CD4-positive, alpha-beta T cell (primary cell): ENCODE results near the gene SETD5. TPM values are rescaled to one million over a fixed set of nuclear protein-coding genes. Genes with fewer than 3 reads are reported as not detected.

Source experiments
- ATAC-seq: fragments of 200-7000 bp; cut with Tn5 transposase; one replicate; pipeline ENCODE4 v1.10.0; 2022; ENCODE audit warnings: mild to moderate bottlenecking; ENCODE audit not compliant: poor library complexity
- CTCF ChIA-PET: fragments of 350-600 bp; sonication (Branson Sonifier 250); formaldehyde crosslinking; loops from one replicate; lab custom pipeline; 2021; ENCODE audit warnings: antibody characterized with exemption, inconsistent platforms; lab: Charles Lee
- POLR2A ChIA-PET: fragments of 350-600 bp; sonication (Branson Sonifier 250); formaldehyde crosslinking; loops from one replicate; lab custom pipeline; 2021; ENCODE audit warnings: antibody characterized with exemption, inconsistent platforms; lab: Charles Lee
- DNase-seq, 14 experiments: peaks; one replicate each; pipeline ENCODE4 v3.0.0-alpha.2; 2013 to 2020; ENCODE audit warnings: mixed read lengths in 2 of 14
- H3K27ac ChIP-seq, 2 donors: one replicate each; pipeline versions ENCODE4 v1.5.1 to v1.7.0; 2013; ENCODE audit warnings: low read length in 2 of 2, low read depth in 1 of 2, mild to moderate bottlenecking in 1 of 2
- H3K27me3 ChIP-seq, 2 experiments: 1 replicate in 1 of 2; 2 replicates in 1 of 2; pipeline versions ENCODE4 v1.6.1 to v1.7.0; 2013; ENCODE audit warnings: low read length in 2 of 2, control low read depth in 1 of 2, mild to moderate bottlenecking in 1 of 2, moderate library complexity in 1 of 2; ENCODE audit not compliant: insufficient read depth in 2 of 2, control insufficient read depth in 1 of 2
- H3K36me3 ChIP-seq: one replicate; pipeline ENCODE4 v1.6.1; 2013; ENCODE audit warnings: low read length, control low read depth; ENCODE audit not compliant: insufficient read depth
- H3K4me1 ChIP-seq: one replicate; pipeline ENCODE4 v1.6.1; 2013; ENCODE audit warnings: low read length, control low read depth; ENCODE audit not compliant: insufficient read depth
- H3K4me3 ChIP-seq: one replicate; pipeline ENCODE4 v1.5.1; 2013; ENCODE audit warnings: mild to moderate bottlenecking, low read length, moderate library complexity
- H3K9me3 ChIP-seq, 2 experiments: 1 replicate in 1 of 2; 2 replicates in 1 of 2; pipeline versions ENCODE4 v1.6.1 to v1.7.0; 2013; ENCODE audit warnings: low read length in 2 of 2, mild to moderate bottlenecking in 2 of 2, control low read depth in 1 of 2, moderate library complexity in 1 of 2; ENCODE audit not compliant: control insufficient read depth in 1 of 2, insufficient read depth in 1 of 2
- H3K27ac Mint-ChIP-seq: one replicate; pipeline ENCODE4 v1.8.0; 2020; ENCODE audit warnings: mixed read lengths
- H3K27me3 Mint-ChIP-seq: one replicate; pipeline ENCODE4 v1.8.0; 2021; ENCODE audit warnings: mixed read lengths
- H3K36me3 Mint-ChIP-seq: one replicate; pipeline ENCODE4 v1.8.0; 2021; ENCODE audit warnings: low read depth, mixed read lengths
- H3K4me1 Mint-ChIP-seq: one replicate; pipeline ENCODE4 v1.8.0; 2021; ENCODE audit warnings: low read depth, mixed read lengths
- H3K4me3 Mint-ChIP-seq: one replicate; pipeline ENCODE4 v1.8.0; 2020; ENCODE audit warnings: mild to moderate bottlenecking, mixed read lengths
- H3K9me3 Mint-ChIP-seq: one replicate; pipeline ENCODE4 v1.8.0; 2020; ENCODE audit warnings: mixed read lengths
- intact Hi-C, 2 experiments: fragments of 100-400 bp; cut with DNase I in 1 of 2; cut with micrococcal nuclease in 1 of 2; formaldehyde crosslinking; loops; one replicate each; pipeline versions ENCODE4 v1.15.1 to v1.9.0; 2023 to 2025; cut with DNase I, micrococcal nuclease
- total RNA-seq, 174 experiments: library from RNA in 2 of 174; stranded (reverse) in 2 of 174; gene quantifications; one replicate each; pipeline ENCODE4 v1.2.3 and lab custom pipeline; 2021 to 2026
- TF ChIP-seq, protein P1 (sequence below): fragments of 200-600 bp; IDR thresholded peaks from one replicate; pipeline ENCODE4 v1.8.0; 2022; ENCODE audit warnings: antibody characterized with exemption, mild to moderate bottlenecking

The SETD5 gene
- total RNA-seq, 2 experiments from 2014 or later = 58.5 to 67.6 TPM

DNA sequence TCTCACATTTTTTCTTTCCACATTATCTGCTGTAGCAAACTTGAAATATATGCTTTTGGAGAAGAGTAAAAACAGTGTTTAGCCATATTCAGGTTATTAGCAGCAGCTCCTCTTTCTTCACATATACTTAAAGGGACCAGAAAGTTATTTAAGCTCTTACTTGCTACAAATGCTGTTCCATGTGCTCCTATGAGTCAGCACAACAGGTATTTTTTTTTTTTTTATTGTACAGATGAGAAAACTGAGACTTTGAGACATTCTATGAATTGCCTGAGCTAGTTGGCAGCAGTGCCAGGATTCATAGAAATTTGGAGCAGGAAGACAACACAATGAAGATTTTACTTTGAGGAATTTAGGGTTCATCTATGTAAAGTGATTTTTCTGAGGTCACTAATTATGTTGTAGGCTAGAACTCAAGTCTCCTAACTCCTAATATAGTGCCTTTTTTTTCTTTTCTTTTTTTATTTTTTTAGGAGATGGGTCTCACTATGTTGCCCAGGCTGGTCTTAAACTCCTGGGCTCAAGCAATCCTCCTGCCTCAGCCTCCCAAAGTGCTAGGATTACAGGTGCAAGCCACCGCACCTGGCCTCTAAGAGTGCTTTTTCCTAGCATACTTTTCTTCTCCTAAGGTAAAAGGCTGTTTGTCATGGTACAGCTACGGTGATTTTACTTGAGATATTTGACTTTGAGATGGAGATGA lies 23.6 kb downstream of the SETD5 start:
- CTCF ChIA-PET = interaction anchor here (0.8 to 1.2 kb wide), 5 partner anchors 10 to 68 kb away, joined by 3 to 7 read pairs (median 3); no protein-coding TSS in a partner anchor
- peaks cover 16% of the 10 kb centered on the region for H3K36me3 ChIP-seq
- POLR2A ChIA-PET = interaction anchor here (0.6 to 2.6 kb wide), 5 partner anchors 18 to 818 kb away, joined by 3 to 25 read pairs (median 4); partner anchors contain the start of genes SETD5 and THUMPD3
- no peak overlapping the region for H3K4me3 ChIP-seq
- no peaks in the 10 kb centered on the region for H3K27me3 ChIP-seq
- TF ChIP-seq, protein P1, sequence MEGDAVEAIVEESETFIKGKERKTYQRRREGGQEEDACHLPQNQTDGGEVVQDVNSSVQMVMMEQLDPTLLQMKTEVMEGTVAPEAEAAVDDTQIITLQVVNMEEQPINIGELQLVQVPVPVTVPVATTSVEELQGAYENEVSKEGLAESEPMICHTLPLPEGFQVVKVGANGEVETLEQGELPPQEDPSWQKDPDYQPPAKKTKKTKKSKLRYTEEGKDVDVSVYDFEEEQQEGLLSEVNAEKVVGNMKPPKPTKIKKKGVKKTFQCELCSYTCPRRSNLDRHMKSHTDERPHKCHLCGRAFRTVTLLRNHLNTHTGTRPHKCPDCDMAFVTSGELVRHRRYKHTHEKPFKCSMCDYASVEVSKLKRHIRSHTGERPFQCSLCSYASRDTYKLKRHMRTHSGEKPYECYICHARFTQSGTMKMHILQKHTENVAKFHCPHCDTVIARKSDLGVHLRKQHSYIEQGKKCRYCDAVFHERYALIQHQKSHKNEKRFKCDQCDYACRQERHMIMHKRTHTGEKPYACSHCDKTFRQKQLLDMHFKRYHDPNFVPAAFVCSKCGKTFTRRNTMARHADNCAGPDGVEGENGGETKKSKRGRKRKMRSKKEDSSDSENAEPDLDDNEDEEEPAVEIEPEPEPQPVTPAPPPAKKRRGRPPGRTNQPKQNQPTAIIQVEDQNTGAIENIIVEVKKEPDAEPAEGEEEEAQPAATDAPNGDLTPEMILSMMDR = no peak
- intact Hi-C loops = loop anchor here in 1 of 2 experiments (2.0 to 5.0 kb wide), 2 partner anchors 18 to 449 kb away; no protein-coding TSS in a partner anchor
- peak overlapping the region; percentile 77 for H3K27ac Mint-ChIP-seq
- peaks cover 74% of the 10 kb centered on the region for H3K4me1 Mint-ChIP-seq
- H3K27me3 Mint-ChIP-seq = no peaks in the 10 kb centered on the region
- H3K4me3 Mint-ChIP-seq = no peak overlapping the region
- no peaks in the 10 kb centered on the region for H3K9me3 Mint-ChIP-seq
- no peaks in the 10 kb centered on the region for H3K9me3 ChIP-seq
- peak overlapping the region in 1 of 2 donors; percentile 11 for H3K27ac ChIP-seq
- H3K4me1 ChIP-seq = peaks cover 8% of the 10 kb centered on the region
- no peak for DNase-seq
- no peak for ATAC-seq
- H3K36me3 Mint-ChIP-seq = peaks cover 41% of the 10 kb centered on the region

DNA sequence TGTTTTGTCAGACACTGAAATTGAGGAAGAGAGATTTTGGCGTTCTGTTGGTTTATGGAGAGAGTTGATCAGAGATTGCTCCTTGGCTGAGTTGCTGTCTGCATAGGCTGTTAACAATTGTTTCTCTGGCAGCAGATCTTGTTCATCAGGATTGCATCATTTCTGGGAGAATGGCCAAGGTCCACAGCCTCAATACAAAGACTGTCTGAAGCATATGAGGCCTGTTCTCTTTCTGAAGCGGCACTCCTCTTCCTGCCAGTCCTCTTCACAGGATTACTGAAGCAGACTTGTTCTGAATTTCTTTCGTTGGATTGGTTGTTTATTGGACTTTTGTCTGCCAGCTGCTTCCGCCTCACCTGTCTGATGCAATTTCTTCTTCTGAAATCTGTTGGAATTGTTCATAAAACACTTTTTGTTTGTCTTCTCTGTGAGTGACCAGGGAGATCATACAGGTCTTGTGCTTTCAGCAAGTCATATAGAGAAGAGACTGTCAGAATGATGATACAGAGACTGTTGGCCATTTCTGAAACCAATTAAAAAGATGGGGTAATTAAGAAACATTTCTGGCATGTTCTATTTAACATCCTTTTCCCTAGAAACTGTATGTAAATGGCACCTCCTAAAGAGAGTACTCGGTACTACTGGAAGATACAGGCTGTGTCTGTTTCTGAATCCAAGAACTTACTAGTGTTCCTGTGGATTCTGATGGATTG lies 25.5 kb downstream of the SETD5 start:
- Histone ChIP-seq H3K27me3 (no peaks in the 10 kb centered on the region), H3K4me1 (peaks cover 7% of the 10 kb centered on the region), H3K36me3 (peaks cover 32% of the 10 kb centered on the region), H3K4me3 (no peak overlapping the region), H3K27ac (peak overlapping the region; percentile 3 to 5), H3K9me3 (no peaks in the 10 kb centered on the region)
- Mint-ChIP-seq H3K27me3 (no peaks in the 10 kb centered on the region), H3K4me1 (peaks cover 60% of the 10 kb centered on the region), H3K36me3 (peaks cover 56% of the 10 kb centered on the region), H3K9me3 (no peaks in the 10 kb centered on the region), H3K27ac (peak overlapping the region; percentile 77), H3K4me3 (no peak overlapping the region)
- POLR2A ChIA-PET = interaction anchor here (0.6 to 2.6 kb wide), 2 partner anchors 26 to 29 kb away, joined by 4 to 25 read pairs; partner anchors contain the start of gene SETD5
- DNase-seq (peak in 3 of 14 experiments; percentile 55 to 70 (median 64)), ATAC-seq (peak; percentile 96)
- CTCF ChIA-PET = interaction anchor here (0.9 to 1.5 kb wide), 5 partner anchors 18 to 70 kb away, joined by 3 to 6 read pairs (median 5); partner anchors contain the start of gene THUMPD3
- intact Hi-C loops = loop anchor here (1.0 to 5.0 kb wide), 6 partner anchors 18 to 452 kb away; partner anchors contain the start of gene SETD5 (in 1 of the 2)
- TF ChIP-seq, protein P1 = peak; percentile 65

DNA sequence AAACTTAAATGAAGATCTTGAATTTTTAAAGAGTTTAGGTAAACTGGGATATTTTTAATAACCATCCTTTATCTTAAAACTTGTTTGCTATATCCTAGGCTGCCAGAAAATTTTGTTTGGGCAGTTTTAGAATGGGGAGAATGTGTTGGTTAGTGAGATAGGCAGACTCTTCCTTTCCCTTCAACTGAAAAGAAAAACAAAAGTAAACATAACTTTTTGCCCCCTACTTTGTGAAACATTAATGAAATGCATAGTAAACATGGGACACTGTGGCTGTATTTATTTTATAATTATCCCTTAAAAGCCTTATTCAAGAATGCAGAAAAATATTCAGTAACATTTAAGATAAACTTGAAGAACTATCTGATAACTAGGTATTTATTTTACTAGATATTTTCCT lies 31.0 kb downstream of the SETD5 start:
- no peaks in the 10 kb centered on the region for H3K9me3 ChIP-seq
- H3K36me3 ChIP-seq = peaks cover 84% of the 10 kb centered on the region
- CTCF ChIA-PET = no interaction called here
- Mint-ChIP-seq H3K27ac (no peak overlapping the region), H3K9me3 (no peaks in the 10 kb centered on the region), H3K27me3 (no peaks in the 10 kb centered on the region), H3K4me3 (no peak overlapping the region), H3K36me3 (peaks cover 90% of the 10 kb centered on the region), H3K4me1 (peaks cover 11% of the 10 kb centered on the region)
- no peak for ATAC-seq
- intact Hi-C loops = loop anchor here in 1 of 2 experiments (5.0 kb wide), 1 partner anchor 36 kb away; no protein-coding TSS in a partner anchor
- no peaks in the 10 kb centered on the region for H3K27me3 ChIP-seq
- POLR2A ChIA-PET = no interaction called here
- TF ChIP-seq, protein P1 = no peak
- no peaks in the 10 kb centered on the region for H3K4me1 ChIP-seq
- no peak overlapping the region for H3K27ac ChIP-seq
- DNase-seq = no peak
- H3K4me3 ChIP-seq = no peak overlapping the region
